ENCODE results near the gene LHX2. TPM values are rescaled to one million over a fixed set of nuclear protein-coding genes. Genes with fewer than 3 reads are reported as not detected.

LHX2 gene
- total RNA-seq, 2 donors from 2014 or later = 0.31 TPM; not detected in 1

DNA sequence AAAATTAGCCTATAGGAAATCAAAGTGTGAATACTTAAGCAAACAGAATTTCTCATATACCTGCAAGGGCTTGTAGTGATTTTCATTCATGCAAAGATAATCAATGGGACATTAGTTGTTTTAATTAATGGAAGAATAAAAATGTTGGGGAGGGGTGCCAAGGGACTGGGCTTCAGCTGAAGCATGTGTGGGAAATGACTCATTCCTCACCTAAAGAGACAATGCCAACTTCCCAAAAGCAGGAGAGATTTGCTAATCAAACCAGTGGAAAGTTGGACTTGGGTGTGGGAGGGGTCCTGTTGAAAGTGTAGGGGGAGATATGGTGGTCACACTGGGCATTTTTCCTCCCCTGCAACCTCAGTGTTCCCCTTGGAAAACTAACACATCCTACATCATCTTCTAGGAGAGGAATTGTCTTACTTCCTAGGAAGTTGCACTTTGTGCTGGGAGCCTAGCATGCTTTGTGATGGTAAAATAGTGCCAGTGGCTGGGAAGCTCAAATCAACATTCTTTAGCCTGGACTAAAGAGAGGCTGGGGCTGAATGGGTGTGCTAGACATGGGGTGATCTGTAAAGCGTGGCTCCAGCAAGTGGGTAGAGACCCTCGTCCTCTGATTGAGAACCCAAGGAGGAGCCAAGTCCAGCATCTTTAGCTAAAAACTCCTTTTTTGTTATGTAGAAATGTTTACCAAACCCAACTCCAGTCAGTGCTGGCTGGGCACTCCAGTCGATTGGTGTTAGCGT lies 6.4 kb upstream of the LHX2 start:
- Histone ChIP-seq H3K4me3 (no peak overlapping the region), H3K4me1 (peaks cover 0 to 17% of the 10 kb centered on the region in 2 donors), H3K27ac (no peak overlapping the region), H3K36me3 (no peaks in the 10 kb centered on the region), H3K9me3 (no peaks in the 10 kb centered on the region), H3K27me3 (peaks cover 45 to 90% of the 10 kb centered on the region in 2 donors)
- DNase-seq (ENCODE audit: low spot score) = no peak
- TF ChIP-seq CTCF (IDR thresholded peaks at IDR 0.05) = no peak

GRCh38 chr9:124006448-124007361 lies 4.9 kb upstream of the LHX2 start:
- H3K36me3 ChIP-seq = no peaks in the 10 kb centered on the region
- no peak for DNase-seq (ENCODE audit: low spot score)
- H3K27me3 ChIP-seq = peaks cover 40 to 89% of the 10 kb centered on the region in 2 donors
- peaks cover 0 to 29% of the 10 kb centered on the region in 2 donors for H3K4me1 ChIP-seq
- H3K9me3 ChIP-seq = no peaks in the 10 kb centered on the region
- H3K4me3 ChIP-seq = no peak overlapping the region
- no peak for TF ChIP-seq CTCF (IDR thresholded peaks at IDR 0.05)
- no peak overlapping the region for H3K27ac ChIP-seq

DNA sequence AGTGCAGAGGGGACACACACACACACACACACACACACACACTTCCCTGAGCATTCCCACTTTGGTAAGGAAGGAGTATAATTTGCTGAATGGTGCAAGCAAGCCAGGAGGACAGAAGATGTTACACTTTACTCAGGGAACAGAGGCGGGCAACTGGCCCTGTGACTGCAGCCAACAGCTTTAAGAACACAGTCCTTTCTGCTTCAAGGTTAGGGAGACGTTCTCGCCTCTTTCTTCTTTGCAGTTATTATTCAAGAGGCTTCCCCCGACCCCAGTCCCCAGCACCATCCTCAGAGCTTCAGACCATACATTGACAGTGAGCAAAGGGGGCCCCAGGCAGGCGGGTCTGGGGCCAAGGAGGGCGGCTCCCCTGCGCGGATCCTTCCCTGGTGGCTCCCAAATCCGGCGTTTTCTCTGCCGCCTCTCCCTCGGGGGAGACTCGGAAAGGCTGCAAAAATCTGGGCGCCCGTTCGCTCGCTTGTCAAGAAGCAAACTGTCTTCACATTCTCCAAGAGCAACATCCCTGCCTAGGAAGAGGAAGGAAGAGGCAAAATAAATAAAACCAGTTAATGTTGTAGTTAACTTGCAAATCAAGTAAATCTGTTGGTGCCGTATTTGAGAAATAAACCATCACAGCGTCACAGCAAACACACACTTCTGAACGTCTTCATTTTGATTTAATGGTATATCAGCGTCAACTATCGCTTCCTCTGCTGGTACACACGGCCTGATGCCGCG lies 3.8 kb upstream of the LHX2 start:
- TF ChIP-seq CTCF (IDR thresholded peaks at IDR 0.05) = no peak

DNA sequence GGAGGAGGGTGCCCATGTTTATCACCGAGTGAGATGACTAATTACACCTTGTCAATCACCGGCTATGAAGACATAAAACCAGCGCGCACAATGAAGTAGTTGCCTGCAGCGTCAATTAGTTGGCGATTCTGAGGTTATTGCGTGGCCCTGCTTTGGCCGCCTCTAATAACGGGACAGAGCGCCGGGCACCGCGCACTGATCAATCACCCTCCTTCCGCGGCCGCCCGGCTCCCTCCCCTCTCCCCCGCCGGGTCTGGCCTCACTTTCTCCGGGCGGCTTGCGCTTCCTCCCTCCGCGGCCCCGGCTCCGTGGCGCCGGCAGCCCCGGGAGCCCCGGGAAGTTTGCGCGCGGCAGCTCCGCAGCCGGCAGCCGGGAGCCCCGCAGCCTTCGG lies 3.3 kb upstream of the LHX2 start:
- peaks cover 43 to 91% of the 10 kb centered on the region in 2 donors for H3K27me3 ChIP-seq
- H3K4me3 ChIP-seq = peak overlapping the region in 1 of 2 donors; percentile 18
- TF ChIP-seq CTCF (IDR thresholded peaks at IDR 0.05) = no peak
- no peaks in the 10 kb centered on the region for H3K36me3 ChIP-seq
- H3K27ac ChIP-seq = no peak overlapping the region
- no peak for DNase-seq (ENCODE audit: low spot score)
- H3K9me3 ChIP-seq = no peaks in the 10 kb centered on the region
- H3K4me1 ChIP-seq = peaks cover 0 to 45% of the 10 kb centered on the region in 2 donors

More for the DNA sequence above, 3.8 kb upstream of the LHX2 start:
- Histone ChIP-seq H3K4me3 (no peak overlapping the region), H3K9me3 (no peaks in the 10 kb centered on the region), H3K27ac (no peak overlapping the region), H3K36me3 (no peaks in the 10 kb centered on the region), H3K4me1 (peaks cover 0 to 39% of the 10 kb centered on the region in 2 donors), H3K27me3 (peaks cover 40 to 91% of the 10 kb centered on the region in 2 donors)
- DNase-seq (ENCODE audit: low spot score) = no peak

DNA sequence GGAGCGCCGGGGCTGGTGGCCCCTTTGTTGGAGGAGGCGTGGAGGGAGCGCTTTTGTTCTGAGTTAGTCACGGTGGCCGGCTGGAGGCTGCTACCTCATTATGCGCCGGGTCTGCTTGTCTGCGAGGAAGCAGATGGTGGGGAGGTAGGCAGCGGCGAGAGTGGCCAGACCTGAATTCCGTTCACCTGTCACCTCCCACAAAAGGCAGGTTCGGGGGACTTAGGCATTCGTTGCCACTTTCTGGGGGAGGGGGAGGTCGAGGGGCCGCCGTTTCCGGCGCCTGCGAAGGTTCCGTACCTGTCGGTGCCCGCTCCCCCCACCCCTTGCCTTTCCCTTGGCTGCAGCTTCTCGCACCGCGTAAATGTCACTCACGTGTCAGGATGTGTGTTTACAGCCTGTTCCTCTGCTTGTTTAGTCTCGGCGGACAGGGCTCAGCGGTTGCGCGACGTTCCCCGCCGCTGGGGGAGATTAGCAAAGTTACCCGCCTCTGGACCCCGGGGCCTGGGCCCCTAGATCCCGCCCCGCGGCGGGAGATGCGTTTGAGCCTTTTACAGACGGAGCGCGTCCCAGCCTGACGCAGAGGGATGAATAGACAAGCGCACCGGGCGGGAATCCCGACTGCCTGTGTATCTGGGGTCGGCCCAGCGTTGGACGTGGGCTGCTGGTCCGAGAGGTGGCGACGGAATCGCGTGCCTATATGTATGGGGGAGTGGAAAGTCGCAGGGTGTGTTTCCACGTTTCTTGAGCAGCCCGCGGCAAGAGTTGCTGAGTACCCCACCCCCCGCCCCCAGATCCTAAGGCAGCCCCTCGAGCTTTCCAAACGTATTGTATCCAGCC lies 2.7 kb upstream of the LHX2 start:
- Histone ChIP-seq H3K4me1 (peaks cover 0 to 45% of the 10 kb centered on the region in 2 donors), H3K9me3 (no peaks in the 10 kb centered on the region), H3K4me3 (peak overlapping the region in 1 of 2 donors; percentile 18), H3K27me3 (peaks cover 44 to 90% of the 10 kb centered on the region in 2 donors), H3K27ac (no peak overlapping the region), H3K36me3 (no peaks in the 10 kb centered on the region)
- no peak for TF ChIP-seq CTCF (IDR thresholded peaks at IDR 0.05)
- DNase-seq (ENCODE audit: low spot score) = no peak
